ENCODE measurements around the gene VAT1.

GRCh38 chr17:43070257-43070656 lies 48.1 kb upstream of the VAT1 start:
- TF ChIP-seq CTCF (IDR thresholded peaks at IDR 0.05): no peak
- no peak for TF ChIP-seq POLR2A (IDR thresholded peaks at IDR 0.05)
- TF ChIP-seq POLR2AphosphoS5 (IDR thresholded peaks at IDR 0.05): no peak
